ENCODE measurements around the gene LRMDA.
"Not testable (repeated sequence)": the region's sequence is repeated elsewhere in the genome, so short reads cannot be mapped to it uniquely, and the experiment has no call there.

LRMDA gene

DNA sequence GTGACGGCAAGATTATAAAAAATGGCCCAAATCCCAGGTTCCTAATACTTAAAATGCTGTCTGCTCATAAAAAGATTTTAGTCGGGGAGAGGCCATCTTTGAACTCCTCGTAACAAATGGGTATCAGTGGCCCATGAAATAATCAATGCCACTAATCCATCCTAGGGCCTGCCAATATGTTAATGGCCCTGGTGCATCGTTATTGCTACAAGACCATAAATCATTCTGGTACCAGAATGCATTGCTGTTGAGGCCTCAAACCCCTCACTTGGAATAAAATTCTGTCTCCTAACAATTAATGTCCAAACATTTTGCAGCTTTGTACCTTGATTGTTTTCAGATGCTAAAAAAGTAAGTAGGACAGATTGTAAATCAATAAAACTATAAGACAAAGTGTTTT, 290.6 kb downstream of the LRMDA start:
- no peak for DNase-seq

DNA sequence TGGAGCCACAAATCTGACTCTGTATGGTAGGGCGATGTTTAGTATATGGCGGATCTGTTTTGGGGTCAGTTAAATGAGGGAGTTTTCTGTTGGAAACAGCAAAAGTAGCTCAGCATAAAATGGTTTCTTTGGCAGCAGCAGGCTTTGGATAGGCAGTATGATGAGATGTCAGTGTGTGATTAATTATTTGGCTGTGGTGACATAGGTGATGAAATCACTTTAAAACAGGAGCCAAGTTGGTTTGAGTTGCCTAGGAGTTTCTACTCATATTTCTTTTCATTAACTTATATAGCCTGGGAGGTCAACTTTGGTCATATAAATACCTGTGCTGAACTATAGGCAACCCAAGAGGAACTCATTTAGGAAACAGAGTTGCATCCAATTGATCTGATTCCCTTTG, 291.2 kb downstream of the LRMDA start:
- no peak for DNase-seq

DNA sequence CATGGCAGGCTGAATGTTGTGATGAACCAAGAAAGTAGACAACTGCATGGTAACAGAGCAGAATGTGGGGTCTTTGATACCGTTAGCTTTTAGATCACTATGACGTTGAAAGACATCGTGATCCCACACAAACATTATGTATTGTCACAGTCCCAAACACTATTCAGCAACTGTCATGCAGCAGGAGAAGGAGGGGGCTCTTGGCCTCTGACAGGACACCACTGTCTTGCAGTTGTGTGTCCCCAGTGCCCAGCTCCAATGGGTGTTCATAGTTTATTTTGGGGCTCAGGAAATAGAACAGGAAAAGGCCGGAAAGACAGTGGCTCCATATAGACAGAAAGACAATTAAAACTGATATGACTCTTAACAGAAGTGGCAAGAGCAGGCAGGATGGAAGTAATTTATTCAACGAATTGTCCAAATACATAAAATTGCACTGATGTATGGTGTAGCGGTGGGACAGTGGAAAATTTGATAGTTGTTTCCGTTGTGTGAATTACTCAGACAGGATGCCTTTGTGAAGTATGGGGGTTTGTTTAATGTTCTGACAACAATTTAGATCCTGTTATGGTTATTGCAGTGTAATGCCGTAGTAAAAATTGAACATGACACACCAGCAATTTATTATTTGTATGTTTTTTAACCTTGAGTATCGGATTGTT, 292.0 kb downstream of the LRMDA start:
- DNase-seq: no peak

DNA sequence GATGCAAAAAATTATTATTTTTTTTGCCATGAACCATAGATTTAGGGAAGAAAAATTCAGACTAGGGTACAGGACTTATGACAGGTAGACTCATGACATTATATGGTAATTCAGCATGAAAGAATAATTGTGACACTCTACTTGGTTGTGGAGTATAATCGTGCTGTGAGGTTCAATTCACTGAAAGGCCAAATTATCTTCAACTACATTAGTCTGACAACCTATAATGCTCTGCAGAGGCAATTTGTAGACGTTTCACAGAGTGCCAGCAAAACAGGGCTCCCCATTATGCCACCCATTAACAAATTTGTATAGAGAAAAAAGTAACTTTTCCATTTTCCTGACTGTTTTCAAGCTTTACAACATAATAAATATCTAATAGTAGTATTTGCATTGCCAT, 292.6 kb downstream of the LRMDA start:
- no peak for DNase-seq

DNA sequence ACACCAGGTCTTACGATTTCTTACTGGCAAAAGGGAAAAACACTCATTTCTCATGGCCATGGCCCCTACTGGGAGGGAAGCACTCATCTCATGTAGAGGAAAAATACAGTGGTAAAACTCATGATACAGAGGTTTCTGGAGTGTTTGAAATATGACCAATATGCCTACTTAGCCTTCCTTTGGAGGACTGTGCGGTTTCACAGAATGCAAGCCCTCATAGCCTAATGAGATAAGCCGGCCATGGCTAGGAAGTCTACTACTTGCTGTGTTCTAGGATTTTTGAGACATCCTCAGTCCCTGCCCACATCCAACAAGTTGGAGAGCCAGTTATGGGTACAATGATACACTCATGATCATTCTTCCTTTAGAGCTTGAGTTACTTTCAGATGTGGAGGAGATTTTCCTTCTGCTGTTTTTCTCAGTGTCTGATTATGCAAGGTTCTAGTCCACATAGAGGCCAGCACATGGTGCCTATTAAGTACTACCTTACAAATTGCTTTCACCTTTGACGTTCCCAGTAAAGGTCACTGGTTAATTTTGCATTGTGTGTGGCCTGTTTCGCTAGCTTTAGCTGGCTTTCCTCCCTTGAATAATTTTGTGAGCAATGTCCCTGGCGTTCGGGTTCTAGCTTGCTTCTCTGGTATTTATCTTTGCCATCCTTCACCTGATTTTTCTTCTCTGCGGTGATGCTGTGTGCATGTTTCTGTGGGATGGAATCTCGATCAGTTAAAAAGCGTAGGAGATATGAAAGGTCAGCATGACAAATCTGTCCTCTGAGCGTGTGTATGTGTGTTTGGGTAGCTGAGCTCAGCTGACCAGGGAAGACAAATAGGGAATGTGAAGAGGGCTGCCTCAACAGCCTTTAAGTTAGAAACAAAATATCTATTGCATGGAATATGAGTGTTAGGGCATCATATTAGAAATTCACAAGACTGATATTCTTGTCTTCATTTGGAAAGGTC, 295.4 kb downstream of the LRMDA start:
- DNase-seq: no peak

DNA sequence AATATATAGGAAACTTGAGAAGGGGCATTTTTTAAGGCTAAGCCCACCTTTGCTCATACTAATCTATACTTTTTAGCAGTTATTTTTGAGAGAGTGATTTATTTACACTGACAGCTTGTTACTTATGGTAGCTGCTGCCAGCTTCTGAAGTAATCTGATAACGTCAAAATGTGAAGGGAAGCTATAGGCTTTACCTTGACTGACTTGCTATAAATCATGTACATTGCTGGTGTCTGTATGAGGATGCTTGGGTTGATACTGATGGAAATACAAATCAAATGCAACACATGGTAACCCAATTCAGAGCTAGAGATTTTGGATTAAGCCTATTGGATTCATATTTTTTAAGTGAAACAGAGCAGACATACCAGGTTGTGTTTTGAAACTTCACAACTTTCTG, 299.4 kb downstream of the LRMDA start:
- no peak for DNase-seq

DNA sequence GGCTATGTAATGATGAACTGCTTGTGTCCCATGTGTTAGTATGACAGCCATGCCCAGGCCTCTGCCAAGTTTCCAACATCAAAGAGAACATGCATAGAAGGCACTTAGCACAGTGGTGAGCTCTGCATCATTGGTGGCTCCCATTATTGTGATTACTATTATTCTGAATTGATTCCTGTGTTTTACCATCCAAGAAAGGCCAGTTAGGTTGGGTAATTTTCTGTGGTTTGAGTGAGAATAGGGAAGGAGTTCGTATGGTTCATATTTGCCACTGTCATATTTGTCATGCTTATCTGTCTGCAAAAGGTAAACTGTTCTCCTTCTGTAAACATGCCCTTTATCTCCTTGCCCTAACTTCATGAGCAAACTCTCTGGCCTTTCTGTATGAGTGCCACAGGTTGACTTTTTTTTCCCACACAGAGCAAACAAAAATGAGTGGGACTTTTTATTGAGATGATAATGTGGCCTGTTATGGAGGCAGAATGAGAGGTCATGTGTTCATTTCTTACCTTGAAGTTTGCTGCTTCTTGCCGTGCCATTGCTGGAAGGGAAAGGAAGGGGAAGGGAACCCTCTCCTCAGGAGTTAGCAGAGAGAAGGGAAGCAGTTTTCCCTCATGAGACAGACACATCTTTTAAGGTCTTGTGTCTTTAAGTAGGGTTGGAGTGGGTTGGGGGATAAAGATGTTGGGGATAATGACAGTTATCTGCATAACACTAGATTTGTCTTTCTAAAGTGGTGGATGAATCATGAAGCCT, 301.9 kb downstream of the LRMDA start:
- no peak for DNase-seq

DNA sequence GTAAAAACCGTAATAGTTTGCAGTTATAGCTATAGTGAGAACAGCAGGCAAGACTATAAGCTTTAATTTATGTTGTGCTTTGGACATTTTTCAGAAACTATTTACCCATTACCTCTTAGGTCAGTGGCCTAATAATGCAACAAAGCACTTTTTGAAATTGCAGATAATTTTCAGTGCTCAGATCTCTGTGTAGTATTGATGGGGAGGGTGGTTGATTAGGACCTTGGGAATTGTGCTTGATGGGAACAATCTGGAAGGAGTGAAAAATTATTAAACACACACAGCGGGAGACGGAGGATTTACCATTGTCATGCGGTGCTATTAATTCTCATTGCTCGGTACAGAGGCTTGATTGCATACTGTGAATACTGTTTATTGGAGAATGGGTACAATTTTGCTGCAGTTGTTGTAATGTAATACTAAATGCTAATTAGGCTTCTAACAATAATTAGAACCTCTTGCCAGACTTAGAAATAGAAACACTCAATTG, 304.8 kb downstream of the LRMDA start:
- no peak for DNase-seq

DNA sequence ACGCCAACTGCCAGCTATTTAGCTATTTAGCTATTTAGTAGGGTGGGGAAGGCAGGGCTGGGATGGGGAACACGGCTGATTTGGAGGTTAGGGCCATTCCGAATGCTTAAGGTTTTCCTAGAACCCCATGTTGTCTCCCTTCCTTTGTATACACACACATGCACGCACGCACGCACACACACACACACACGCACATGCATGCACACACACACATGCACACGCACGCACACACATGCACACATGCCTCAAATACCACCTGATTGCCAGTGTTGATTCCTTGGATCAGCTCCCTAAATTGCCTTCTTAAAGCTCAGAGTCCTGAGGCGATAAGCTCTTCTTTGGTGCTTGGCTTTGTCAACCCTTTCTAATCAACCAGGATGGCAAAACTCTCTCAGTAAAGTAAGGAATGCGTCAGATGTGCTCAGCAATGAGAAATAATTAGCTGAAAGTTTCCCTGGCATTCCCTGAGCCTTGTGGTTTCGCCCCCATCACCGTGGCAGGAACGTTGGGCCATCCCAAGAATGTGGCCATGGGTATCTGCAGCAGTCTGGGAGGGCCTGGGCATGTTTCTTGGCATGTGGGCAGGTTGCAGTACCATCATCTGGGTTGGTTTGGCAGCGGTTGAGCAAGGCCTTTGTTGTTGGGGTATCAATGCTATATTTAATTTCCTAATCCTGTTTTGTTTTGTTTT, 305.6 kb downstream of the LRMDA start:
- DNase-seq: no peak

DNA sequence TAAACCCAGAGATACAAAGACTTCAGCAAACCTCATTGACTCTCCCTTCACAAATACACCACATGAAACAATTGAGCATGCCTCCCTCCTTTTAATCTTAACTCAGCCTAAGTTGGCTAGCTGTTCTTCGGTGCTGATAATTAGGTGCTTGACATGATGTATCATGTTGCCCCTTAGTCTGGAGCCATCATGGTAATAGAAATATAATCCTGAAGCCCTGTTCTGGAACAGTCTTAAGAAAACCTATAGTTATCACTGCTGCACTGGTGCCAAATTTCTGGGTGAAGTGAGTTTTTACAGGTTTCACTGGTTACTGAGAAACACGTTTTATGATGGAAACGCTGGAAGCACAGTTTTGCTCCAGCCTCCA, 306.1 kb downstream of the LRMDA start:
- no peak for DNase-seq

DNA sequence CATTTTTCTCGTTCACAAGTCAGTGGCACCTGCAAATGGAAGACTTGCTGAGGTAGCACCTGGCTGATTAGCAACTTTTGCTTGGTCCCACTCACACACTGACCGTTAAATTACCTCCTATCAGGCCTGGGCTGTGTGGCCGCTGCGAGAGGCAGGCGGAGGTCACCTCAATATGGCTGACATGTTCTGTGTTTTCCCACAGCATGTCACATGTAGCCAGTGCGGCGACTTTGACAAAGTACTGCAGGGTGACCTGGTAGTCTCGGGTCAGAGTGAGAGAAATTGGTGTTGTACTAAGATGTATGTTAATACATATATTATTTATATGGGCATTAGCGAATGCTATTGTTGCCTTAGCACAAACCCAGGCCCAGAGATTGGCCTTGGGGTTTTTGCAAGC, 307.5 kb downstream of the LRMDA start:
- DNase-seq: no peak

DNA sequence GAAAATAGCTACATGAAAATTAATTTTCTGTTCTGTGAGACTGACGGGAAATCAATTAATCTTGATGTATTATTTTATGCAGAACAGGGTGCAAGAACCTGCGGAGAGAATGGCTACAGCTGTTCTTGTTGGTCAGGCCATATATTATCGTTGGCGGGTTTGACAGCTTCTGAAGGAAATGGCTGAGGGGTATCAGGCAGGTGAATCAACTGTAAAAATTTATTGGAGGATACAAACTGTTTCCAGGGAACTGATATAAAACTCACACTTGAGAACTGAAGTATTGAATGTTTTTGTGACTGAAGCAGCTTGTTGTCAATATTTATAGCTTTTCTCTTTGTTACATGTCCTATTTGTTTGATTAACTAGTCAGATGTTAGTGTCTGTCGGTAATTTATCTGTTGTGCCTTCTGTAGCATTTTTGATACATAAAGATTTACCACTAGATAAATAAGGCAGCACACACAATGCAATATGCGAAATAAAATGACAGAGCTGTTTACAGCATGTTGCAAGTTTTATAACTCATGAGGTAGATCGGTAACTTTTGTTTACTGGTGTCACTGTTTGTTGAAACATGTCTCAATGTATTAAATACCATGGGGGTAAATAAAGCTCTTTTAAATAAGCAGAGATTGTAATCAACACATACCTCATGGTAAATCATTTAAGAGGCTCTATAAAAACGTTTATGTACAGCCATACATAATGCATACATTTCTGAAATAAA, 308.2 kb downstream of the LRMDA start:
- no peak for DNase-seq

DNA sequence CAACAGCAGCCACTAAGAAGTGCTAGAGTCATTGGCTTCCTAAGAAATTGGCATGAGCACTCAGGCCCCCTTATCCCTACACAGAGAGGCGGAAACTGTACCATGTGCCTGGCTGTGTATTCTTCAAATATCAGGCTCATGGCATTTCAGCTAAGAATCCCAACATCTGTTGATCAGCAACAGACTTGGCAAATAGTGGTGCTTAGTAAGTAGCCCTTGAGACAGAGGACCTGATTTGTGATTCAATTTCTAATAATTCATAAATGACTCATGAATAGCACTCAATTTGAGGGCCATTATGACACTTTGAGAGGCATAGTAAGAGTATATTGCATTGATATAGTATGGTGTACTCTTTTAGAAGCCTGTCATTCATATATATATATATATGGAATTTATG, 309.1 kb downstream of the LRMDA start:
- no peak for DNase-seq

DNA sequence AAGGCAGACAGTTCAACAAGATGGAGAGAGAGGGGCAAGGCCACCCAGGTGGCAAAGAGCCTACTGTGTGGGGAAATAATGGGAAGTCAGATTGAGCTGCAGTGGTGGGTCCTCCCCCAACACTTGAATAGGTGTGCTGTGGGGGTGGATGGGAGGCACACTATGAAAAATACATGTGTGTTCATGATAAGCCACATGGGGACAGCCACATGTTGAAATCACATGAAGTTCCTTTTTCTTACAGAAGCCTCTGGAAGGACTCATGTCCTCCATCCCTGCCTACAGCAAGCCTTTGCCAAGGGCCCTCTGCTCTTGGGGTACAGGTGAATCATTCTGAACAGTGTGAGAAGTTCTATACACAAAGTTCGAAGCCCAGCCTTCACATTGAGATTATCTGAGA, 310.9 kb downstream of the LRMDA start:
- no peak for DNase-seq

DNA sequence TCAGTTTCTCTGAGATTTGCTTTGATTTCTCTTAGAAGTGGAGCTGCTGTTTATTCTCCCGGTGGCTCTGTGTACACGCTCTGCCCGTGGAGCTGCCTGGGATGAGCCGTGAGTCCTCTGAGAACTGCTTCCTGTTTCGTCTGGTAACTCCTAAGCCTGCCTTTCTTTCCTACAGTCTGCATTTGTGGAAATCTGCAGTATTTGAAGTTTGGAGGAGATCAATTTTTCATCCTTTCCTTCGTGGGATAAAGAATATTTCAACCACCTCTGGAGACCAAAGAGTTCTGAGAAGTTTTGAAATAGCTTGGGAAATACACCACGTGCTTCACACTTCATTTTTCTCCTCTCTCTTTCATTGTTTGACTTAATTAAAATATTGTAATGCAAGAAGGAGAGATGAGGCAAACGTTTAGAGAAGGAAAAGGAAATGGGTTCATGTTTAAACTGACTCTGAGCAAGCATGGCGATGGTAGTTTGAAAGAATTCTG, 311.9 kb downstream of the LRMDA start:
- no peak for DNase-seq

DNA sequence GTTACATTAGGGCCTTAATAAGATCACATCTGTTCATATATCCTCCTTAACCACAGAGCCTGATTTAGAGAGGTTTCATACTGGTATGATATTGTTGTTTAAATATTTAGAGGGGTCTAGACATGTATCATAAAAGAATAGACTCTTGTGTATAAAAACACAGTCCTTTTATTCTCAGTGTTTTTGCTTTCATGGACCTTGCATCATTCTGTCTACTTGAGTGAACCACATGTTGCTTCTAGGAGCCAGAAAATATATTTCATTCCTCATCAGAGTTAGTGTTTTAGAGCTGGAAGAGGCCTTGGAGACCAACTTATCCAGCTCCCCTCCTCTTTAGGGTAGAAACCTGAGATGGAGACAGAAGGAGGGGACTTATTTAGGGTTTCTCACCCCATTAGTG, 312.8 kb downstream of the LRMDA start:
- DNase-seq: no peak

DNA sequence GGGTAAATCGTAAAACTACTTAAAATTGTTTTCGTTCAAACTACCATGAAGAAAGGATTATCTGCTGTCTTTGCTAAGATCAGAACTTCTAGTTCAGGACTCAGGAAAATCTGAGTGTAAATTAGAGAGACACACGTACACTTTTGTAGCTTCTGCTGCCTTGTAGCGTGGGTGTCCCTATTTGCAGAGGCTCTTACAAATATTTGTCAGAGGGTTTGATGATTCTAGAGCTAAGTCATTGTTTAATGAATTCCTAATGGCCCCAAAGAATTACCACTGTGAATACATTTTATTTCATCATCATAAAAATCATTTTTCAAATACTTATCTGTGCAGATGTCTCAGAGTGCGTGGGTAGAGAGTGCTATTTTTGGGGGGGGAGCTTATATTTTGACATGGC, 314.9 kb downstream of the LRMDA start:
- DNase-seq: no peak

DNA sequence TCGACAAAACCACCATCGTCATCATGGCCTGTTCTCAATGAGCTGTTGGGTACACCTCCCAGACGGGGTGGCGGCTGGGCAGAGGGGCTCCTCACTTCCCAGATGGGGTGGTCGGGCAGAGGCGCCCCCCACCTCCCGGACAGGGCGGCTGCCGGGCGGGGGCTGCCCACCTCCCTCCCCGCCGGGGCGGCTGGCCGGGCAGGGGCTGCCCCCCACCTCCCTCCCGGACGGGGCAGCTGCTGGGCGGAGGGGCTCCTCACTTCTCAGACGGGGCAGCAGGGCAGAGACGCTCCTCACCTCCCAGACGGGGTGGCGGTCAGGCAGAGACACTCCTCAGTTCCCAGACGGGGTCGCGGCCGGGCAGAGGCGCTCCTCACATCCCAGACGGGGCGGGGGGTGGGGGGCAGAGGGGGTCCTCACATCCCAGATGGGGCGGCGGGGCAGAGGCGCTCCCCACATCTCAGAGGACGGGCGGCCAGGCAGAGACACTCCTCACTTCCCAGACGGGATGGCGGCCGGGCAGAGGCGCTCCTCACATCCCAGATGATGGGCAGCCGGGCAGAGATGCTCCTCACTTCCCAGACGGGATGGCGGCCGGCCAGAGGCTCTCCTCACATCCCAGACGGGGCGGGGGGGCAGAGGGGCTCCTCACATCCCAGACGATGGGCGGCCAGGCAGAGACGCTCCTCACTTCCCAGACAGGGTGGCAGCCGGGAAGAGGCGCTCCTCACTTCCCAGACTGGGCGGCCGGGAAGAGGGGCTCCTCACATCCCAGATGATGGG, 318.9 kb downstream of the LRMDA start:
- not testable (repeated sequence) for DNase-seq

DNA sequence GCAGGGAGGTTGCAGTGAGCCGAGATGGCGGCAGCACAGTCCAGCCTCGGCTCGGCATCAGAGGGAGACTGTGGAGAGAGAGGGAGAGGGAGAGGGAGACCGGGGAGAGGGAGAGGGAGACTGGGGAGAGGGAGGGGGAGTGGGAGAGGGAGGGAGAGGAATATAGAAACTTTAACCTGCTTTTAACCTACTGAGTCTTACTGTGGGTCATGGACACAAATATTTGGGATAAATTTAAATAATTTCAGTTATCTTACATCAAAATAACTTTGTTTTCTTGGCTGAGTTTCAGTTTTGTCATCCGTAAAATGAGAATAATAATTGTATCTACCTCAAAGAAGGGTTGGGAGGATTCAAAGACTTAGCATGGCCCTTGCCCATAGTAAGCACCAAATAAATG, 319.8 kb downstream of the LRMDA start:
- no peak for DNase-seq

DNA sequence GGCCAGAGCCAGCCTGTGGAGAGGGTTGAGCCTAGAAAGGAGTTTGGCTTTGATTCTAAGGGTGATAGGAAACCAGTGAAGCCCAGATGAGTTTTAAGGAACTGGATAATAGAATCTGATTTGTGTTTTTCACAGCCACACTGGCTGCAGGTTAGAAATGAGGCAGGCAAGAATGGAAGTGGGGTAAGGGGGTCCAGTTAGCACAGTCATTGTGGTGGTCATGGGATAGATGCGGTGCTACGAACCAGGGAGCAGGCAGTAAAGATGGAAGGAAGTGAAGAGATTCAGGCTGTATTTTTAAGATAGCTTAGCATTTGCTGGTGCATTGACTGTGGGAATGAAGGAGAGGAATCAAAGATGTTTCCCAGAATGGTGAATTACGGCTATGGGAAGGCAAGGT, 322.2 kb downstream of the LRMDA start:
- DNase-seq: no peak
